Adrenal gland (tissue), 5 donors: ENCODE measurements around the gene CLDN24.

Experiments
- POLR2A ChIP-seq, 2 donors: fragments of 450-650 bp; IDR thresholded peaks; one replicate each; pipeline ENCODE4 v1.6.1; 2017; ENCODE audit warnings: antibody characterized with exemption in 2 of 2, mild to moderate bottlenecking in 2 of 2, moderate library complexity in 1 of 2
- TF ChIP-seq, protein P1 (sequence below), 6 experiments: fragments of 450-650 bp in 4 of 6; fragments of 200-600 bp in 2 of 6; sonication (generic) in 1 of 6; IDR thresholded peaks; 1 replicate in 5 of 6; 2 replicates in 1 of 6; pipeline versions ENCODE4 v1.5.1 to v1.8.0; 2016 to 2021; ENCODE audit warnings: antibody characterized with exemption in 6 of 6, mild to moderate bottlenecking in 2 of 6, moderate library complexity in 1 of 6
- donor health status: DM: no; HTN: no; CAD: no.

DNA sequence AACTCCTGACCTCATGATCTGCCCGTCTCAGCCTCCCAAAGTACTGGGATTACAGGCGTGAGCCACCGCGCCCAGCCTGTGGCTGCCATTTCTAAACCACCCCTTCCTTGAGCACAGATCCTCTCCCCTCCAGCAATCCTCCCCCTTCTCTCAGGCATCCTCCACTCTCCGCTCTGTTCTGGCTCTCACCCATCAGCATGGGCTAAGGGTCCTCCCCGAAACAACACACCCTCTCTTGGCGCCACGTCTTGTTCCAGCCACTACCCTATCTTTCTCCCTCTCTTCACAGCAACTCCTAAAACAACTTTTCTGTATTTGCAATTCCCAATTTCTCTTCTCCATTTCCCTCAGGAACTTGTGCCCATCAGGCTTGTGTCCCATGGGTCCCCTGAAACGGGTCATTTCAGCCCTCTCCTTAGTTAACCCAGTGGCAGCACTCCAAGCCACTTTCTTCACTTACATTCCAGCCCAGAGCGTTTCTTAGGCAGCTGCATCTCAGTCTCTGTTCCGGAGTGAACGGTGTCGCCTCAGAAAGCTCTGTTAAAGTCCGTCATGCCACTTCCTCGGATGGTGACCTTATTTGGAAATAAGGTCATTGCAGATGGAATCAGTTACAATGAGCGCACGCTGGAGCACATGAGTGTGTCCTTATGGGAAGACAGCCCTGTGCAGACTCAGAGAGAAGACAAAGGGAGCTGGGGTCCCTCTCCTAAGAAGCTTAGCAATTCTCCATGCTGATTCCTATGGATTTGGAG, 28.3 kb upstream of the CLDN24 start:
- TF ChIP-seq, protein P1, sequence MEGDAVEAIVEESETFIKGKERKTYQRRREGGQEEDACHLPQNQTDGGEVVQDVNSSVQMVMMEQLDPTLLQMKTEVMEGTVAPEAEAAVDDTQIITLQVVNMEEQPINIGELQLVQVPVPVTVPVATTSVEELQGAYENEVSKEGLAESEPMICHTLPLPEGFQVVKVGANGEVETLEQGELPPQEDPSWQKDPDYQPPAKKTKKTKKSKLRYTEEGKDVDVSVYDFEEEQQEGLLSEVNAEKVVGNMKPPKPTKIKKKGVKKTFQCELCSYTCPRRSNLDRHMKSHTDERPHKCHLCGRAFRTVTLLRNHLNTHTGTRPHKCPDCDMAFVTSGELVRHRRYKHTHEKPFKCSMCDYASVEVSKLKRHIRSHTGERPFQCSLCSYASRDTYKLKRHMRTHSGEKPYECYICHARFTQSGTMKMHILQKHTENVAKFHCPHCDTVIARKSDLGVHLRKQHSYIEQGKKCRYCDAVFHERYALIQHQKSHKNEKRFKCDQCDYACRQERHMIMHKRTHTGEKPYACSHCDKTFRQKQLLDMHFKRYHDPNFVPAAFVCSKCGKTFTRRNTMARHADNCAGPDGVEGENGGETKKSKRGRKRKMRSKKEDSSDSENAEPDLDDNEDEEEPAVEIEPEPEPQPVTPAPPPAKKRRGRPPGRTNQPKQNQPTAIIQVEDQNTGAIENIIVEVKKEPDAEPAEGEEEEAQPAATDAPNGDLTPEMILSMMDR (IDR thresholded peaks at IDR 0.05) = no peak
- no peak for TF ChIP-seq POLR2A (IDR thresholded peaks at IDR 0.05)
